T-helper 2 cell treated with Interferon-gamma antibody and Interleukin-4, amounts not matched to agents 100 ng/mL and 5 ng/mL, for 36 hours (primary cell): ENCODE measurements around the gene MROH9. TPM values are rescaled to one million over a fixed set of nuclear protein-coding genes. Genes with fewer than 3 reads are reported as not detected.

Source experiments
- intact Hi-C: fragments of 100-400 bp; cut with micrococcal nuclease; formaldehyde crosslinking; loops from one replicate; pipeline ENCODE4 v1.15.1; 2023
- total RNA-seq: library from RNA; stranded (reverse); gene quantifications from 2 replicates; pipeline ENCODE4 v1.2.3, GENCODE V29; 2022

Gene MROH9
- total RNA-seq, 1 donor from 2014 or later: not detected

GRCh38 chr1:171081763-171082201 lies 146.4 kb downstream of the MROH9 start:
- intact Hi-C loops: loop anchor here (2.0 kb wide), 1 partner anchor 231 kb away; no protein-coding TSS in a partner anchor

- intact Hi-C loops: no loop called here
Observed at GRCh38 chr1:171082606-171083005, 147.3 kb downstream of the MROH9 start.

- intact Hi-C loops: no loop called here
Observed at GRCh38 chr1:171083222-171083621, 147.9 kb downstream of the MROH9 start.

- intact Hi-C loops: no loop called here
Observed at GRCh38 chr1:171084091-171084490, 148.8 kb downstream of the MROH9 start.

GRCh38 chr1:171084870-171085269 lies 149.5 kb downstream of the MROH9 start:
- intact Hi-C loops: no loop called here

- intact Hi-C loops: no loop called here
Observed at GRCh38 chr1:171087896-171088295, 152.6 kb downstream of the MROH9 start.

- intact Hi-C loops: no loop called here
Observed at GRCh38 chr1:171090604-171091003, 155.3 kb downstream of the MROH9 start, which contains the start of gene FMO3. TSS of gene FMO3 (plus strand) at chr1:171090905. CDS start at chr1:171092659, 1,754 bp downstream.

- intact Hi-C loops: no loop called here
Observed at GRCh38 chr1:171103862-171104261, 168.5 kb downstream of the MROH9 start.

- intact Hi-C loops: no loop called here
Observed at GRCh38 chr1:171107262-171107940, 172.1 kb downstream of the MROH9 start.

- intact Hi-C loops: no loop called here
Observed at GRCh38 chr1:171107969-171108368, 172.6 kb downstream of the MROH9 start.

GRCh38 chr1:171109966-171110365 lies 174.6 kb downstream of the MROH9 start:
- intact Hi-C loops: no loop called here

GRCh38 chr1:171110621-171111326 lies 175.4 kb downstream of the MROH9 start:
- intact Hi-C loops: no loop called here

- intact Hi-C loops: no loop called here
Observed at GRCh38 chr1:171112119-171112518, 176.8 kb downstream of the MROH9 start.

GRCh38 chr1:171113382-171113781 lies 178.0 kb downstream of the MROH9 start:
- intact Hi-C loops: no loop called here

Other genes with a start within 250 kb of the MROH9 start
- gene FMO3, start 155.4 kb downstream of the MROH9 start, total RNA-seq: not detected in 2 replicates
- gene FMO2, start 249.8 kb downstream of the MROH9 start, total RNA-seq: not detected in 2 replicates